Peyer's patch (tissue), 4 donors: ENCODE measurements around the gene HSD17B1.

ENCODE experiments used
- CTCF ChIP-seq, 6 experiments: fragments of 450-650 bp in 4 of 6; fragments of 200-600 bp in 2 of 6; sonication (generic) in 1 of 6; IDR thresholded peaks; one replicate each; pipeline ENCODE4 v1.5.1; 2017 to 2019; ENCODE audit warnings: antibody characterized with exemption in 6 of 6, mild to moderate bottlenecking in 3 of 6, moderate library complexity in 1 of 6
- POLR2A ChIP-seq, 2 donors: fragments of 450-650 bp; IDR thresholded peaks; one replicate each; pipeline ENCODE4 v1.5.1; 2017; ENCODE audit warnings: antibody characterized with exemption in 2 of 2, mild to moderate bottlenecking in 2 of 2, moderate library complexity in 2 of 2

GRCh38 chr17:42566215-42566882, 13.6 kb downstream of the HSD17B1 start:
- no peak for TF ChIP-seq CTCF (IDR thresholded peaks at IDR 0.05)
- TF ChIP-seq POLR2A (IDR thresholded peaks at IDR 0.05) = no peak
